Neural cell (in vitro differentiated cells): ENCODE measurements around the gene UBE4A. TPM values are rescaled to one million over a fixed set of nuclear protein-coding genes. Genes with fewer than 3 reads are reported as not detected.

Source experiments
- H2AFZ ChIP-seq: fragments of 200-600, 300-800 bp; sonication (generic), shearing (Covaris generic); 2 replicates; pipeline ENCODE4 v1.6.0; 2014; ENCODE audit warnings: low read depth, mild to moderate bottlenecking, antibody characterized with exemption, low read length, moderate library complexity
- H3F3A ChIP-seq: fragments of 200-600 bp; shearing (Covaris generic); 2 replicates; pipeline ENCODE4 v1.6.1; 2016; ENCODE audit warnings: mild to moderate bottlenecking, moderate library complexity, mixed read lengths, antibody characterized with exemption, low read length; ENCODE audit not compliant: insufficient read depth, poor library complexity, severe bottlenecking
- H3K27ac ChIP-seq: fragments of 200-600, 300-800 bp; sonication (generic), shearing (Covaris generic); 2 replicates; pipeline ENCODE4 v1.5.1; 2014; ENCODE audit warnings: mild to moderate bottlenecking, low read length, moderate library complexity
- H3K27me3 ChIP-seq: fragments of 300-800, 200-600 bp; sonication (generic), shearing (Covaris generic); 2 replicates; pipeline ENCODE4 v1.6.0; 2014; ENCODE audit warnings: mild to moderate bottlenecking, low read depth, low read length, moderate library complexity; ENCODE audit not compliant: insufficient read depth
- H3K36me3 ChIP-seq: fragments of 300-800, 200-600 bp; sonication (generic), shearing (Covaris generic); 2 replicates; pipeline ENCODE4 v1.5.1; 2014; ENCODE audit warnings: mild to moderate bottlenecking, antibody characterized with exemption, low read length, moderate library complexity; ENCODE audit not compliant: insufficient read depth
- H3K4me2 ChIP-seq: fragments of 300-800, 200-600 bp; sonication (generic), shearing (Covaris generic); 2 replicates; pipeline ENCODE4 v1.6.0; 2014; ENCODE audit warnings: mild to moderate bottlenecking, low read length
- H3K4me3 ChIP-seq: fragments of 300-800, 200-600 bp; sonication (generic), shearing (Covaris generic); 2 replicates; pipeline ENCODE4 v1.5.1; 2014; ENCODE audit warnings: mild to moderate bottlenecking, low read length, moderate library complexity
- H3K79me2 ChIP-seq: fragments of 200-600 bp; shearing (Covaris generic); replicated peaks from 2 replicates; pipeline ENCODE4 v1.6.0; 2014; ENCODE audit warnings: mild to moderate bottlenecking, low read length, moderate library complexity; ENCODE audit not compliant: insufficient read depth
- H3K9ac ChIP-seq: fragments of 300-800, 200-600 bp; sonication (generic), shearing (Covaris generic); 2 replicates; pipeline ENCODE4 v1.6.1; 2016; ENCODE audit warnings: mild to moderate bottlenecking, low read length, mixed read lengths
- H3K9me2 ChIP-seq: fragments of 200-600 bp; shearing (Covaris generic); 2 replicates; pipeline ENCODE4 v1.6.1; 2016; ENCODE audit warnings: mild to moderate bottlenecking, low read length, mixed read lengths; ENCODE audit not compliant: insufficient read depth
- H3K9me3 ChIP-seq: fragments of 200-600, 300-800 bp; sonication (generic), shearing (Covaris generic); 2 replicates; pipeline ENCODE4 v1.6.1; 2016; ENCODE audit warnings: mild to moderate bottlenecking, mixed run types, low read length, moderate library complexity, mixed read lengths
- H4K20me1 ChIP-seq: fragments of 200-600 bp; shearing (Covaris generic); 2 replicates; pipeline ENCODE4 v1.6.1; 2016; ENCODE audit warnings: mild to moderate bottlenecking, mixed run types; ENCODE audit not compliant: insufficient read depth
- EP300 ChIP-seq: fragments of 450-650 bp; conservative IDR thresholded peaks from 2 replicates; pipeline ENCODE4 v1.6.1; 2014; ENCODE audit warnings: antibody characterized with exemption, mild to moderate bottlenecking, moderate library complexity; ENCODE audit not compliant: poor library complexity, severe bottlenecking
- EZH2 ChIP-seq: fragments of 200-600, 300-800 bp; shearing (Covaris generic), sonication (generic); IDR thresholded peaks from 2 replicates; pipeline ENCODE4 v1.6.1; 2014; ENCODE audit warnings: antibody characterized with exemption, low read length, borderline replicate concordance, mild to moderate bottlenecking; ENCODE audit not compliant: insufficient read depth, poor library complexity, severe bottlenecking
- MXI1 ChIP-seq: fragments of 450-650 bp; conservative IDR thresholded peaks from 2 replicates; pipeline ENCODE4 v1.6.1; 2014; ENCODE audit warnings: antibody characterized with exemption, mild to moderate bottlenecking; ENCODE audit not compliant: poor library complexity, severe bottlenecking
- POLR2AphosphoS5 ChIP-seq: IDR thresholded peaks from 2 replicates; pipeline ENCODE4 v1.6.1; 2012
- RAD21 ChIP-seq: fragments of 450-650 bp; conservative IDR thresholded peaks from 2 replicates; pipeline ENCODE4 v1.6.1; 2014; ENCODE audit warnings: antibody characterized with exemption, mild to moderate bottlenecking, moderate library complexity
- SMC3 ChIP-seq: fragments of 450-650 bp; conservative IDR thresholded peaks from 2 replicates; pipeline ENCODE4 v1.6.1; 2014; ENCODE audit warnings: antibody characterized with exemption, mild to moderate bottlenecking, moderate library complexity; ENCODE audit not compliant: poor library complexity
- TAF1 ChIP-seq: IDR thresholded peaks from 2 replicates; pipeline ENCODE4 v1.6.1; 2012; ENCODE audit warnings: low read depth
- polyA plus RNA-seq: library from polyadenylated mRNA; depleted of rRNA; stranded (reverse); fragments of >200 nt; gene quantifications from 2 replicates; pipeline ENCODE4 v1.2.3, GENCODE V29; 2014
- TF ChIP-seq, protein P1 (sequence below): fragments of 450-650 bp; IDR thresholded peaks from 2 replicates; pipeline ENCODE4 v1.5.1; 2014; ENCODE audit warnings: antibody characterized with exemption, mild to moderate bottlenecking, moderate library complexity; ENCODE audit not compliant: poor library complexity, severe bottlenecking
- TF ChIP-seq, protein P2 (sequence below): IDR thresholded peaks from 2 replicates; pipeline ENCODE4 v1.6.1; 2012; ENCODE audit warnings: borderline replicate concordance

UBE4A gene
- polyA plus RNA-seq, 1 donor from 2014 or later: 36.9 TPM

GRCh38 chr11:118343248-118343647 is 16.2 kb upstream of the UBE4A start:
- Histone ChIP-seq H3K9me3 (no peaks in the 10 kb centered on the region), H2AFZ (no peak overlapping the region), H3K27me3 (peaks cover 6% of the 10 kb centered on the region)

GRCh38 chr11:118343981-118344515 is 15.4 kb upstream of the UBE4A start, which contains the start of gene CD3G:
Gene CD3G, plus strand, starts transcription at chr11:118344344. Its CDS starts 80 bp downstream, at chr11:118344424.
- Histone ChIP-seq H3K9me3 (no peaks in the 10 kb centered on the region), H3K36me3 (no peaks in the 10 kb centered on the region), H3F3A (no peaks in the 10 kb centered on the region), H3K4me2 (no peak within 1 kb of the TSS), H3K9me2 (no peaks in the 10 kb centered on the region), H3K27ac (no peak within 1 kb of the TSS), H3K4me3 (no peak within 1 kb of the TSS), H3K79me2 (no peaks in the 10 kb centered on the region), H4K20me1 (no peaks in the 10 kb centered on the region), H3K9ac (no peak within 1 kb of the TSS), H2AFZ (no peak within 1 kb of the TSS), H3K27me3 (peaks cover 6% of the 10 kb centered on the region)
- no peak for TF ChIP-seq SMC3
- no peak for TF ChIP-seq MXI1

More at GRCh38 chr11:118343248-118343647, 16.2 kb upstream of the UBE4A start:
- Histone ChIP-seq H4K20me1 (no peaks in the 10 kb centered on the region), H3F3A (no peaks in the 10 kb centered on the region), H3K9ac (no peak overlapping the region), H3K36me3 (no peaks in the 10 kb centered on the region), H3K79me2 (no peaks in the 10 kb centered on the region), H3K27ac (no peak overlapping the region), H3K9me2 (no peaks in the 10 kb centered on the region), H3K4me3 (no peak overlapping the region), H3K4me2 (no peak overlapping the region)
- TF ChIP-seq POLR2AphosphoS5 (no peak), EZH2 (no peak), SMC3 (no peak), EP300 (no peak), RAD21 (no peak), MXI1 (no peak), TAF1 (no peak)
- TF ChIP-seq, protein P1, sequence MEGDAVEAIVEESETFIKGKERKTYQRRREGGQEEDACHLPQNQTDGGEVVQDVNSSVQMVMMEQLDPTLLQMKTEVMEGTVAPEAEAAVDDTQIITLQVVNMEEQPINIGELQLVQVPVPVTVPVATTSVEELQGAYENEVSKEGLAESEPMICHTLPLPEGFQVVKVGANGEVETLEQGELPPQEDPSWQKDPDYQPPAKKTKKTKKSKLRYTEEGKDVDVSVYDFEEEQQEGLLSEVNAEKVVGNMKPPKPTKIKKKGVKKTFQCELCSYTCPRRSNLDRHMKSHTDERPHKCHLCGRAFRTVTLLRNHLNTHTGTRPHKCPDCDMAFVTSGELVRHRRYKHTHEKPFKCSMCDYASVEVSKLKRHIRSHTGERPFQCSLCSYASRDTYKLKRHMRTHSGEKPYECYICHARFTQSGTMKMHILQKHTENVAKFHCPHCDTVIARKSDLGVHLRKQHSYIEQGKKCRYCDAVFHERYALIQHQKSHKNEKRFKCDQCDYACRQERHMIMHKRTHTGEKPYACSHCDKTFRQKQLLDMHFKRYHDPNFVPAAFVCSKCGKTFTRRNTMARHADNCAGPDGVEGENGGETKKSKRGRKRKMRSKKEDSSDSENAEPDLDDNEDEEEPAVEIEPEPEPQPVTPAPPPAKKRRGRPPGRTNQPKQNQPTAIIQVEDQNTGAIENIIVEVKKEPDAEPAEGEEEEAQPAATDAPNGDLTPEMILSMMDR: no peak
- TF ChIP-seq, protein P2, sequence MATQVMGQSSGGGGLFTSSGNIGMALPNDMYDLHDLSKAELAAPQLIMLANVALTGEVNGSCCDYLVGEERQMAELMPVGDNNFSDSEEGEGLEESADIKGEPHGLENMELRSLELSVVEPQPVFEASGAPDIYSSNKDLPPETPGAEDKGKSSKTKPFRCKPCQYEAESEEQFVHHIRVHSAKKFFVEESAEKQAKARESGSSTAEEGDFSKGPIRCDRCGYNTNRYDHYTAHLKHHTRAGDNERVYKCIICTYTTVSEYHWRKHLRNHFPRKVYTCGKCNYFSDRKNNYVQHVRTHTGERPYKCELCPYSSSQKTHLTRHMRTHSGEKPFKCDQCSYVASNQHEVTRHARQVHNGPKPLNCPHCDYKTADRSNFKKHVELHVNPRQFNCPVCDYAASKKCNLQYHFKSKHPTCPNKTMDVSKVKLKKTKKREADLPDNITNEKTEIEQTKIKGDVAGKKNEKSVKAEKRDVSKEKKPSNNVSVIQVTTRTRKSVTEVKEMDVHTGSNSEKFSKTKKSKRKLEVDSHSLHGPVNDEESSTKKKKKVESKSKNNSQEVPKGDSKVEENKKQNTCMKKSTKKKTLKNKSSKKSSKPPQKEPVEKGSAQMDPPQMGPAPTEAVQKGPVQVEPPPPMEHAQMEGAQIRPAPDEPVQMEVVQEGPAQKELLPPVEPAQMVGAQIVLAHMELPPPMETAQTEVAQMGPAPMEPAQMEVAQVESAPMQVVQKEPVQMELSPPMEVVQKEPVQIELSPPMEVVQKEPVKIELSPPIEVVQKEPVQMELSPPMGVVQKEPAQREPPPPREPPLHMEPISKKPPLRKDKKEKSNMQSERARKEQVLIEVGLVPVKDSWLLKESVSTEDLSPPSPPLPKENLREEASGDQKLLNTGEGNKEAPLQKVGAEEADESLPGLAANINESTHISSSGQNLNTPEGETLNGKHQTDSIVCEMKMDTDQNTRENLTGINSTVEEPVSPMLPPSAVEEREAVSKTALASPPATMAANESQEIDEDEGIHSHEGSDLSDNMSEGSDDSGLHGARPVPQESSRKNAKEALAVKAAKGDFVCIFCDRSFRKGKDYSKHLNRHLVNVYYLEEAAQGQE: no peak

GRCh38 chr11:118349475-118349874 is 9.9 kb upstream of the UBE4A start:
- Histone ChIP-seq H3F3A (no peaks in the 10 kb centered on the region), H2AFZ (no peak overlapping the region), H4K20me1 (no peaks in the 10 kb centered on the region), H3K4me2 (no peak overlapping the region), H3K9me2 (no peaks in the 10 kb centered on the region), H3K9ac (no peak overlapping the region), H3K27ac (no peak overlapping the region), H3K27me3 (peaks cover 21% of the 10 kb centered on the region), H3K79me2 (no peaks in the 10 kb centered on the region), H3K36me3 (no peaks in the 10 kb centered on the region), H3K9me3 (no peaks in the 10 kb centered on the region), H3K4me3 (no peak overlapping the region)
- no peak for TF ChIP-seq TAF1
- no peak for TF ChIP-seq POLR2AphosphoS5
- TF ChIP-seq, protein P2: no peak
- TF ChIP-seq EP300: no peak
- TF ChIP-seq, protein P1: no peak
- no peak for TF ChIP-seq EZH2
- no peak for TF ChIP-seq MXI1
- TF ChIP-seq RAD21: no peak
- TF ChIP-seq SMC3: no peak
